HK-2 (cell line): ENCODE results near the gene TECTB.

ENCODE experiments used
- DNase-seq: peaks from one replicate; pipeline ENCODE4 v3.0.0-alpha.2; 2018; ENCODE audit not compliant: unreplicated experiment

TECTB gene

DNA sequence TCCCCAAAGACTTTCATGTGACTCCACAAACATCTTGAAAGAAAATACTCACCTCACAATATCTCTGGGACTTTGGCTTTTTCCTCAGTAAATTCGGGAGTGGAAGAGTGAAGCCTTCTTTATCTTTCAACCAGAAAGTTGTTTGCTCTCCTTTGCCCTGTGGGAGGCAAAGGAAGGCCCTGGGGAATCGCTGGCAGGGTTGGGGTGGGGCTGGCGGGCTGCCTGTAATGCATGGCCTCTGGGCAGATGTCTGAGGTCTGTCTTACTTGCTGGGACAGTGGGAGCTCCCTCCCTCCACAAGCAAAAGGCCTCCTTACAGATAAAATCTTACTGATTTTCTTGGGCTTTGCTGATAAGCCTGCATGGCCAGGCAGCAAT is 24.9 kb downstream of the TECTB start:
- DNase-seq: no peak

DNA sequence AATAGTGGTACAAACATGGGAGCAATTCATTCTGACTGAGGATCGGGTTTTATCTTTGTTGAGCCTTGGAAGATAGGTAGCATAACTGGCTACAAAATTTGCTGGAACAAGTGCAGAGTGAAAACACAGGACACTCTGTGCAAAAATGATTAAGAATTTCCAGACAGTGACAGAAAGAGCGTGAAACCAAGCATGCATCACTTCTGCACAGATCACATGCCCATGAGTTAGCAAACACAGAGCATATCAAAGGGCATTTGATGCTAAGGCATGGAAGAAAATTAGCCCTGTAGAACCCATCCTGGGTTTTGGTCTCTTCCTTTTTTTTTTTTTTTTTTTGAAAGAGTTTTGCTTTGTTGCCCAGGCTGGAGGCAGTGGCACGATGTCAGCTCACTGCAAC is 28.3 kb downstream of the TECTB start:
- no peak for DNase-seq

DNA sequence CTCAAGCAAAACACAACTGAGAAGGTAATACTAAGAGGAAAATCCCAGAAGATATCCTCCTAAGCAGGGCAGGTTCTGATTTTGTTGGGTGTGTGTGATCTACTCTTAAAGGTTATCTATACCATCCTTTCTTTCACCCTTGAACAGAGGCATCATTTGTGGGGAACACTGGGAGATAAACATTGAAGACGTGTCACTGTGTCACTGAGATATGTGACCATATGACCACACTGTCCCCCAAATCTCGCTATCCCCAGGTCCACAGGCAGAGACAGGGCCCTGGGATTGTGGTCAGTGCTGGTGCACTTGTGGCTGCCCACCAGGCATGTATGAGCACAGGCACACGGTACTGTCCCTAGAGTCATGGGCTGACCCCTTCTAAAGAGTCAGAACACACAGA is 30.0 kb downstream of the TECTB start:
- no peak for DNase-seq

DNA sequence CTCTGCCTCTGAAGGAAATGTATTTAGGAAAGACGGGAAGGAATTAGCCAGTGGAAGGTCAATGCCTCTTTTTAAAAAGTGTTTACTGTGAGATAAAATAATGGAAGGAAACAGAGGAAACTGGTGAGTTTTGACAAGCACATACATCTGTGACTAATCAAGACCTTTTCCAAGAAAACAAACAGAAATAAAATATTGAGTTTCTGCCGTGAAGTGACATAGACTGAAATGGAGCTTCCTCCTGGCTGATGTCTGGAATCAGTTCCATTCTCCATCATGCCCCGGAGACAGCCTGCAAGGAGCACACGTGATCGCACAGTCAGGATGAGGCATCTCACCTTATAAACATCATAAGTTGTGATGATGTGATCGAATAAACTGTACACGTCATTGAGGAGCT is 30.7 kb downstream of the TECTB start:
- no peak for DNase-seq

DNA sequence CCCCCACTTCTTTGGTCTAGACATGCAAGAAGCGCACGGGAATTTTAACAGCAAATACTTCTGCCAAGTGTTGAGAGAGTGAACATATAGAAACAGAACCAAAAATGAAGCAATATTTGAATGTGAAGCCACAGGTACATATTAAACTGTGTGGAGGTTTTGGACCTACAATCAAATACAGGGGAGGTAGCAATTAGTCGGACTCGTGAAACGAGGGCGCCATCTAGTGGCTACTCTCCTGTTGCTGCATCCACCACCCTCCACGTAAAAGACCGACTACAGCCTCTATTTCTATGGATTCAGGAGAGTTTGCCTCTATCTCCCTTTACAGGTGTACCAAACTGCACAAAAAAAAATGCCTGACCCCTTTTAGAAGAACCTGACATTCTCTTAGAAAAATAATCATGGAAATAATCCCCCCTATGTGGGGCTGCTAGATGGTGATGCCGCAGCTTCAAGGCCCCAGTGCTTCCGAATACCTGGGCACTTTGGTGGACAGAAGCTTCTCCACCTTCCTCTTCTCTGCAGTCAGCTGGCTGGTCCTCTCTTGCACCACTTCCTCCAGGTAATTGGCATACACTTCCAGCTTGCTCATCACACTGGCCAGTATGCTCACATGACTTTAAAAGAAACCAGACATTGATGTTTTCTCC is 31.7 kb downstream of the TECTB start:
- peak; percentile 78 for DNase-seq

DNA sequence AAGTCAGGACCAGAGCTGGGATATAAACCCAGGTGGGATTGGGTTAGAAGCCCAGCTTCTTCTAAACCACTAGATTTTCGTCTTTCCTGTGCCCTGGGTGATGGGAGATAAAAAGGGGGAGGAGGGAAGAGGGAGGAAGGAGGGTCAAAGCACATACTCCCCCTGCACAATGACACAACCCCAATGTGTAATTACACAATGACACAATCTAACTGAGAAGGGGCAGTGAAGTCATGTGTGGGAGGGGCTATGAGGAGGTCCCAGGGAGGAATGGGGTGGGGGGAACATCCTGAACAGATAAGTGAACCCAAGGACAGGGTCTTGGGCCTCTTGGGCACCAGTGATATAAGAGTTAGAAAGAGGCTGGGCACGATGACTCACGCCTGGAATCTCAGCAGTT is 44.5 kb downstream of the TECTB start:
- DNase-seq: no peak

DNA sequence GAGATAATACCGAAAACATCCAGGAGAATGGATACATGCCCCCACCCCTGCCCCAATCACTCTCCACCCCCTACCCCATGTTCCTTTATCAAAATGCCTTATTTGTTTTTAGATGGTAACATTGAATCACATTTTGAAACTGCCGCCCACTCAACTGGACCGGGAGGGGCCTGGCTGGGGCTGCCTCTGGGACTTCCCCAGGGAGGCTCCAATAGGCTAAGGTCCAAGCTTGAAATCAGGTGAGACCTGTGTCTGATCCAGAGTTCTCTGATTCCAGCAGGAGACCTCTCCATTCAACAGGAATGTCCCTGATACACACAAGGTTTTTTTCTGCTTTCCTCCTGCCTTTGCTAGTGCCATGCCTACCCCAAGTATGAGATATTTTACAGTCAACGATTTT is 47.0 kb downstream of the TECTB start:
- DNase-seq: no peak

DNA sequence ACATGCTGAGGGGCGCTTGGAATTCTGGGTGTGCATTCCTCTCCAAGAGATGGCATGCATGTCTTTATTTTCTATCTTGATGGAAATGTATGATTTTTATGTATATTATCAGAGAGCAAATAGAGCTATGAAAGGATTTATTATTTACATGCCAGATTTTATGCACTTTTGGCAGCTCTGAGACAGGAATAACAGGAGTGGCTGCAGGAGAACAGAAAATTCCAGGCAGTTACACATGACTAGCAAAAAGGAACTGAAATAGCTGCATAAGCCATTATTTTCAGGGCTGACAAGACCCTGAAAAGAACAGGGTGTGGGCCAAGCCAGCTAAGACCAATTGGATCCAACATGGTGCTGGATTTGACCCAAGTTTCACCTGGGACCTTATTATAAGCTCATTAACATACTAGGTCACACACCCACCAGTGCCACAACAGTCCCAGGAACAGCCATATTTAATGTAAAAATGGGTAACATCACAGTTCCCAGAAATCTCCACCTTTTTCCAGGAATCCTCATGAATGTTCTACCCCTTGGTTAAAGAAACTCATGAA is 47.5 kb downstream of the TECTB start:
- DNase-seq: no peak

DNA sequence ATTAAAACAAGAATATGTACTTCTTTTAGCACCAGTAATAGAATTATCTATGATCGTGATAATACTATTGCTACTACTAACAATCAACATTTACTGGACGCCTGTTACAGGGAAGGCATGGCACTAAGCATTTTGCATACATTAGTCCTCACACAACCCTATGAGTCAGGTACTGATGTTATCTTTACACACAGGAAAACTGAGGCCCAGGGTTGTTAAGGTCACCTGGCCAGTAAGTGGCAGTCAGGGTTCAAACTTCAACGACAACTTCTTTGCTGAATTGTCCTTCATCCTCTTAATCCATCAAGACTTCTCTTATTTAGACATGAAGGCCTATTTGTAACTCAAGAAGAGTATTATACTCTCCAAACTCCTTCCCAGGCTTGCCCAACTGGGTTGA is 48.8 kb downstream of the TECTB start:
- DNase-seq: no peak

DNA sequence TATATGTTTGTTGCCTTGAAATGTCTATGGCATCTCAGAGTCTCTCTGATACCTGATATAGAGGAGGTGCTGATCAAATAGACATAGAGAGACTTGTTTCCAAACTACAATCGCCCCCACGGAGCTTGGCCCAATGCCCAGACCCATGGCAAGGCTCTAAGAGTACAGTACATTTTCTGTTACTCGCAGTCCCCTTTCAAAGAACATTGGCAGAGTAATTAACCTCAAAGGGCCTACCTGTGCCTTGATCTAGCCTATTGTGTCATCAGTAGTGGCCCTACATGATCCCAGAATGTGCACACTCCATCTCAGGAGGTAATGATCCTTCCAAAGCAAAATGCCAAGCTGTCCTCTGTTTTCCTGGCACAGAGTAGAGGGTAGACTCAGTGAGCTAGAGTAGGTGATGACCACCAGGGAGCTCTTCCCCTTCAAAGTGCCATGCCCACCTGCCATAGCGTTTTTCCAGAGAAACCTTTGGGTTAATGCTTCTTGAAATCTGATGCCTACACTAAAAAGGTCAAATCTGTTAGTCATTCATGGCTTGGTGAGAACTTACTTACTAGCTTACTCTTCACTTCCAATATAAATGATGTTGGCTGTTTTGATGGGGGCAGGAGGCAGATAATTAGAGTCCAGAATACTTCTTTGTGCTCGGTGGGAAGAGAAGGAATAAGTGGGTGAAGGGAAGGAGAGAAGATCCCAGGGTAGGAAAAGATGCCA is 49.5 kb downstream of the TECTB start:
- DNase-seq: no peak

DNA sequence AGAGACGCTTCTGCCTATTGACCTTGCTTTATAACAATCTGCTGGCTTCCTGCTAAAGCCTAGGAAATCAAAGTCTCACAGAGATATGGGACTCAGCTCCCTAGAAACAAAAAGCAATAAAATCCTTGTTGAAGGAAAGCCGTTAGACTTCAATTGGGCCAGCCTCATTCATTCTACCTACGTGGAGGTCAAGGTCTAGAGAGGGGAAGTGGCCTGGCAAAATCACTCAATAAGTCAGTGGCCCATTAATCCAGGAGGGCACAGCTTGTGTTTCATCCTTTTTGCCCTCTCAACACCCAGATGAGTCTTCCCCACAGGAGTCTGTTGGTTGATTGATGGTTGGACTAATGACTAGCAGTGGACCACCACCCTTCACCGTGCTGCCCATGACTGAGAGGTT is 50.3 kb downstream of the TECTB start:
- no peak for DNase-seq

DNA sequence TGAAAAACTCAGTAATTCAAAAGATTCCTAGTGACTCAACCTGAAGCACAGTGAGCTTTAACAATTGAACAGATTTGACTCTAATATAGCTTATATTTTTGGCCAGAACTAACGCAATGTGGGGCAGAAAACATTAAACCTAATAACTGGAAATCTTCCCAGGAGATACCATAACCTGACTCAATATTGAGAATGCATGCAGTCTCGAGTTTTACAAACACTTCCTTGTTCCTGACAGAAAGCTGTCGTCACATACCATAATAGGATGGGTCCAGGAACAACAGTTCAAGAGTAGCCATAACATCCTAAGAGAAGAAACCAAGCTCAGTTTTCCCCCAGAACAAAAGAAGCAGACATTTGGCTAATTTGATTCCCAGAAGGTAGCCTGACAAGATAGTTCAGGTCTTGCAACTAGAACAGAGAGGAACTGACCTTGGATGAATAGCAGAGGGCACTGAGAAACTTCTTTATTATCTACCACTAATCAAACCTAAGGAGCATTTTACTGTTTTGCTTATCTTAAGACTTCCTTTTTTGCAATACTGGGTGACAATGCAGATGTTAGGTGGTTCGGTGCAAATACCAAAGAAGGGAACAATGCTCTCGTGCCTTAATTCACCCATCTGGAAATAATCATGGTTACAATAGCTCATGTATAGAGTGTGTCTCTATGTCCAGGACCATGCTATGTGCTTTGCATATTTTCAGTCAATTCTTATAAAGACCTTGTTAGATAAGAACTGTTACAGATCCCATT is 52.1 kb downstream of the TECTB start:
- no peak for DNase-seq

DNA sequence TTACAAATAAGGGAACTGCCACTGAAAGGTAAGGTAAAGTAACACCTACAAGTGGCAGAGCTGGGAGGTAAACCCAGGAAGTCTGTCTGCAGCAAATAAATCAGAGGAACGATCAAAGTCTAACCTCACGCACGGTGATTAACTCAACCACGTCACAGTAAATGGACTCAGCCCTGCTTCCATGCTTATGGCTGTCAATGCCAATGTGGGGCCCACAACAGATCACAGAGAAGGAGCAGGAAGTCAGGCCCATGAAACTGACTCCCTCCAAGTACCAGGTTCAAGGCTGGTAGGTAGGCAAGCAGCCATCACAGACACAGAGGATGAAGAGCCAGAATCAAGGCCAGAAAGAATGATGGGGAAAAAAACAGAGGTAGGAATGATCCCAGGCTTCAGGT is 52.7 kb downstream of the TECTB start:
- no peak for DNase-seq

DNA sequence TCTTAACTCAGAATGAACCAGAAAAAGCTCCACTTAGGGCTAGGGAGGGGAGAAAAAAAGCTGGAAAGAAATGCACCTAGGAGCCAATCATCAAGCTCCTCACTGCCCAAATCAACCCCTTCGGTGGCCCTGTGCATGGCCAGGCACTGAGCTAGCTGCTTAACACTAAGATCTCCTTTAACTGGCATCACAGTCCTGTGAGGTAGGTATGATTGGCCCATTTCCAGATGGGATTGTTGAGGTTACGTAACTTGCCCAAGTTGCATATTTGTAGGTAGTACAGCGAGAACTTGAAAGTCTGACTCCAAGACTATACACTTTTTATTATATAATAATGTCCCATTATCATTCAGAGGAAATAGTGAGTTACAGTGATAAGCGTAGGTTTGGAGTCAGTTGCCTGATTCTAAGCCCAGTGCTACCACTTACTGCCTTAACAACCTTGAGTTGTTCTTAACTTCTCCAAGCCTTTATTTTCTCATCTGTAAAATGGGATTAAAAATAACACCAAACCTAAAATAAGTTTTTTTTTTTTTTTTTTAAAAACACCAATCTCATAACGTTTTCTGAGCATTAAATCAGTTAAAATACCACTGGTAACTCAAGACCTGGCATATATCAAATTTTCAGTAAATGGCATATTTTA is 53.5 kb downstream of the TECTB start:
- no peak for DNase-seq

DNA sequence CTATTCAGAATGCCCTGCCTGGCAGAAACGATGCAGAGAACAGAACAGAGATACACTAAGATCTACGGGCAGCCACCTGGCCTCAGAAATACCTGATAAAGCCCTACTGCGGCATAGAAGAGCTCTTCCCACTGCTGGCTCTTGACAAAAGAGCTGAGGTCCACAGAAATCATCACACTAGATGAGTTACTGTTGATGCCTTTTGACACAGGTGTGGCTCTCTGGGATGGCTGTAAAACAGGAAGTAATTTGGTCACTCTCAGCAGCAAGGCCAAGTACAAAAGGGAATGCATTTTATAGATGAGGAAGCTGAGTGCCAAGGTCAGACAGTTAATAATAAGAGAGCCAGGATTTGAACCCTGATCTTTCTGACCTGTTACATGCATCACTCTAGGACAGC is 55.8 kb downstream of the TECTB start:
- DNase-seq: no peak

DNA sequence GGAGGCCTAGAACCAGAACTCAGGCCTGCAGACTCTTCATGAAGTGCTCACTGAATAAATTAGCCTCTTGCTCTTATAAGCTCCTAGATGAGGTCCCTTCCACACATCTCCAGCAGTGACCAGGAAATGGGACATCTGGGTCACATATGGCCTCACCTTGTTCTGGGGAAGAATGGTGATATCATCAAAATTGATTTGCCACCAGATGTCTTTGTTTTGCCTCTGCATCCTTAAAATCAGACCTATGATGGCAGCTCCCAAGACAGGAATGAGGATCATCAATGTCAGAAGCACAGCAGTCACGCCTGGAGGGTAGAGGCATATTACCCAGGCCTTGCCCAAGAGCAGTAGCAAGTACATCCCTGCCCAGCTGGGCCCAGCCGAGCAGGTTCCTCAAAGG is 57.4 kb downstream of the TECTB start:
- DNase-seq: no peak

DNA sequence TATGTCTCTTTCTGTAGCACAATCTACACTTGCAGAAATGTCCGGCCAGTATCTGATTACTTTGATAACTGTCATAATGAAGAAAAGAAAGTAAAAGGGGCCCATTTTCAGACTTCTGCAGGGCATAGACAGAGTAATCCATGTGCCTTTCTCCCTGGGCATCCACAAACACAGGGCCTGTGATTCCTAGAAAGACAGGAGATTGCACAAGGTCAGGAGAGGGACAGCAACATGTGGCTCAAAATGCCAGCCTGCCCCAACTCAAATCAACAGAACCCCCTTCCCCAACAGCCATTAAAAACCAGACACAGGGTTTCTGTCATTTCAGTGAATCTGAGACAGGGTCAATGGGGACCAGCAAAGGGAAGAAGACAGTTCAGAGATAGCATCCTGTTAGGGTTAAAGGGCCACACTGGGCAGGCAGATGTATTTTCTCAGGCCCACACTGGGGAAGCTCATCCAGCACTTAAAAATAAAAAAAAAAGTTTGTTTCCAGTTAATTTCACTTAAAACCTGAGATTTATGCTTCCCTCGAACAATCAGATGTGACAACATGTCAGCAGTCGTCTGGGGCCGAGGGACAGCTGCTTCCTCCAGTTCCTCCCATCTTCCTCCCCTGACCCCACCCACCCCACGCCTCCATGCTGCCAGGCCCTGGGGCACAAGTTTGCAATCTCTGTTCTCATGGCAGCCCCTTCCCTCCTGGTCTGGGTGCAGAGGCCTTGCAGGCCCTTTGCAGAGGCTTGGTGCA is 60.0 kb downstream of the TECTB start:
- no peak for DNase-seq

DNA sequence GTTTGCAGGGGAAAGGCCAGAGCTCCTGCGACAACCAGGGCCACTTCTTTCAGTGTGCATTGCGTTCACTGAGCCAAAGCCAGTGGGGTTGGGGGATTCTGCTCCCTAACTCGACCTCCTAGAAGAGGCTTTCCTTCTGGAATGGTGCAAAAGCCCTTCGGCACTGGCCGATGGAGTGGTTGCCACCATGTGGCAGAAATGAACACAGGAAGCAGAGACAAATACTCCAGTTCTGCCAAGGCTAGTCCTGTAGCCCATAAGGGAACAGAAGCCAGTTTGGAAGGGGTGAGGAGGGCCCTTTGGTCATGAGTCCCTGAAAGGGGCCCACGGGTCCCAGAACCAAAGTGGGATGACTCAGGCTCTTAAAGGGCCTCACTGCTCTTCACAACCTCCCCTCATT is 61.1 kb downstream of the TECTB start:
- no peak for DNase-seq

DNA sequence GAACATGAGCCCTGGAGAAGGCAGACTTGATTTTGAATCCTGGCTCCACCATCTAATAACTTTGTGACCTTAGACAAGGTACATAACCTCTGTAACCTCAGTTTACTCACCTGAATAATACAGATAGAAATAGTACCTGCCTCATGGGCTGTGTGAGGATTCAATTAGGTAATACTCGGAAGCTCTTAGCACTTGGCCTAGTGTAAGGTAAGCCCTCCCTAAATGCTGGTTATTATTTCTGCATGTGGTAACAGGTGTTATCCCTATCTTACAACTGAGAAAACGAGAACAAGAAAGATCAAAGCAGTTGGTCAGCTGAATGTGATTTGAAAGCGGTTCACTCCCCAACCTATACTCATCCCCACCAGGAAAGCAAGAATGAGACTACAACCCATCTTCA is 62.0 kb downstream of the TECTB start:
- DNase-seq: no peak

DNA sequence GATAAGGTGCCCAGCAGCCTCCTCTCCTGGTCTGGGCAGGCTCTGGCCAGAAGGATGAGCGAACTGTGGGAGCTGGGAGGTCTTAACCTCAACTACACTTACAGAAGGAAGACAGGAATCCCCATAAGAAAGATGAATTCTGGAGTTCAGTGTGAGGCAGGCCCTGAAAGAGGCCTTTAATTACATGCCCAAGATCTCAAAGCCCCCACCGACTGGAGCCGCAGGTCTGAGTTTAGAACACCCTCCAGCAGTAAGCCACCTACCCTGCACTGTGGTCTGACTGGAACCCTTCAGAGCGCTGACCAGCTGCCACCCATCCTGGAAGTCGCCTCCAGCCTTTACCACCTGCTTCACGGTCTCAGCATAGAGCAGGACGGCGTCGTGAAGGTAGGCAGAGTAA is 62.5 kb downstream of the TECTB start:
- DNase-seq: no peak

DNA sequence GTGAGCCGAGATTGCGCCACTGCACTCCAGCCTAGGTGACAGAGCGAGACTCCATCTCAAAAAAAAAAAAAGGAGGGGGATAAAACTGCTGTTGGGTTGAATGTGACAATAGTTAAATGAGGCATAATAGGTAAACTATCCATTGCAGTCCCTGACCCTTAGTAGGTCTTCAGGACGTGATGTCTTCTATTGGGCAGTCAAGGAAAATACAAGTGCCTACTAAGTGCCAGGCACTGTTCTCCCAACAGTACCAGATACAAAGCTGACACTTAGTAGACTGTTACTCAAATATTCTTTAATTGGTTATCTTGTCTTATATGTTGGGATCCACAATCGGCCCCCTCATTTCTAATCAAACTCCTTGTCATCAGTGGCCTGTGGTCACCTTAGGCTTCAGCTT is 63.6 kb downstream of the TECTB start:
- DNase-seq: no peak
